IPS-18a (cell line): ENCODE measurements around the gene VPS41.

Experiments used
- H3K27ac ChIP-seq: one replicate; pipeline ENCODE4 v1.5.1; 2013; ENCODE audit warnings: low read length
- H3K27me3 ChIP-seq: one replicate; pipeline ENCODE4 v1.6.1; 2013; ENCODE audit warnings: mild to moderate bottlenecking, low read length; ENCODE audit not compliant: control insufficient read depth, insufficient read depth
- H3K36me3 ChIP-seq: one replicate; pipeline ENCODE4 v1.6.1; 2013; ENCODE audit warnings: low read depth, low read length; ENCODE audit not compliant: control insufficient read depth
- H3K4me1 ChIP-seq: one replicate; pipeline ENCODE4 v1.6.1; 2013; ENCODE audit warnings: low read depth, low read length; ENCODE audit not compliant: control insufficient read depth
- H3K4me3 ChIP-seq: one replicate; pipeline ENCODE4 v1.5.1; 2013; ENCODE audit warnings: low read length
- H3K9ac ChIP-seq: one replicate; pipeline ENCODE4 v1.6.1; 2013; ENCODE audit warnings: mild to moderate bottlenecking, low read length, moderate library complexity
- H3K9me3 ChIP-seq: one replicate; pipeline ENCODE4 v1.6.1; 2013; ENCODE audit warnings: low read depth, low read length; ENCODE audit not compliant: control insufficient read depth

VPS41 gene

GRCh38 chr7:38716397-38716796 lies 192.6 kb downstream of the VPS41 start:
- Histone ChIP-seq H3K27ac (no peak overlapping the region), H3K27me3 (no peaks in the 10 kb centered on the region), H3K9ac (no peak overlapping the region), H3K36me3 (peaks cover 3% of the 10 kb centered on the region), H3K4me3 (no peak overlapping the region), H3K9me3 (no peaks in the 10 kb centered on the region), H3K4me1 (no peaks in the 10 kb centered on the region)

GRCh38 chr7:38709123-38709522 lies 199.9 kb downstream of the VPS41 start:
- H3K4me1 ChIP-seq: no peaks in the 10 kb centered on the region
- H3K4me3 ChIP-seq: no peak overlapping the region

GRCh38 chr7:38704751-38705150 lies 204.2 kb downstream of the VPS41 start:
- Histone ChIP-seq H3K9me3 (no peaks in the 10 kb centered on the region), H3K36me3 (no peaks in the 10 kb centered on the region), H3K9ac (no peak overlapping the region), H3K27me3 (no peaks in the 10 kb centered on the region), H3K4me3 (no peak overlapping the region), H3K4me1 (no peaks in the 10 kb centered on the region), H3K27ac (no peak overlapping the region)

More at GRCh38 chr7:38709123-38709522, 199.9 kb downstream of the VPS41 start:
- no peaks in the 10 kb centered on the region for H3K27me3 ChIP-seq
- no peaks in the 10 kb centered on the region for H3K36me3 ChIP-seq
- H3K27ac ChIP-seq: no peak overlapping the region
- no peaks in the 10 kb centered on the region for H3K9me3 ChIP-seq
- H3K9ac ChIP-seq: no peak overlapping the region

- H3K27me3 ChIP-seq: no peaks in the 10 kb centered on the region
- H3K9ac ChIP-seq: no peak overlapping the region
- no peaks in the 10 kb centered on the region for H3K4me1 ChIP-seq
- no peaks in the 10 kb centered on the region for H3K36me3 ChIP-seq
- H3K4me3 ChIP-seq: no peak overlapping the region
- no peak overlapping the region for H3K27ac ChIP-seq
- H3K9me3 ChIP-seq: no peaks in the 10 kb centered on the region
Observed at GRCh38 chr7:38704041-38704547, 204.9 kb downstream of the VPS41 start.

- H3K36me3 ChIP-seq: no peaks in the 10 kb centered on the region
- no peaks in the 10 kb centered on the region for H3K27me3 ChIP-seq
- no peak overlapping the region for H3K9ac ChIP-seq
- H3K4me1 ChIP-seq: no peaks in the 10 kb centered on the region
- H3K9me3 ChIP-seq: no peaks in the 10 kb centered on the region
- no peak overlapping the region for H3K4me3 ChIP-seq
- H3K27ac ChIP-seq: no peak overlapping the region
Observed at GRCh38 chr7:38703093-38703492, 205.9 kb downstream of the VPS41 start.

GRCh38 chr7:38702002-38702535 lies 206.9 kb downstream of the VPS41 start:
- Histone ChIP-seq H3K27me3 (no peaks in the 10 kb centered on the region), H3K27ac (no peak overlapping the region), H3K4me1 (no peaks in the 10 kb centered on the region), H3K9me3 (no peaks in the 10 kb centered on the region), H3K4me3 (no peak overlapping the region), H3K36me3 (no peaks in the 10 kb centered on the region), H3K9ac (no peak overlapping the region)

- Histone ChIP-seq H3K36me3 (no peaks in the 10 kb centered on the region), H3K27me3 (no peaks in the 10 kb centered on the region), H3K9me3 (no peaks in the 10 kb centered on the region), H3K27ac (no peak overlapping the region), H3K4me3 (no peak overlapping the region), H3K9ac (no peak overlapping the region), H3K4me1 (no peaks in the 10 kb centered on the region)
Observed at GRCh38 chr7:38700116-38700515, 208.9 kb downstream of the VPS41 start.

GRCh38 chr7:38699471-38699870 lies 209.5 kb downstream of the VPS41 start:
- Histone ChIP-seq H3K4me1 (no peaks in the 10 kb centered on the region), H3K27ac (no peak overlapping the region), H3K9ac (no peak overlapping the region), H3K4me3 (no peak overlapping the region), H3K27me3 (no peaks in the 10 kb centered on the region), H3K9me3 (no peaks in the 10 kb centered on the region), H3K36me3 (no peaks in the 10 kb centered on the region)

- H3K9ac ChIP-seq: no peak overlapping the region
- no peak overlapping the region for H3K27ac ChIP-seq
- H3K27me3 ChIP-seq: no peaks in the 10 kb centered on the region
- no peaks in the 10 kb centered on the region for H3K9me3 ChIP-seq
- no peaks in the 10 kb centered on the region for H3K36me3 ChIP-seq
- no peak overlapping the region for H3K4me3 ChIP-seq
- no peaks in the 10 kb centered on the region for H3K4me1 ChIP-seq
Observed at GRCh38 chr7:38694326-38694725, 214.7 kb downstream of the VPS41 start.

- Histone ChIP-seq H3K9me3 (no peaks in the 10 kb centered on the region), H3K9ac (no peak overlapping the region), H3K27me3 (no peaks in the 10 kb centered on the region), H3K27ac (no peak overlapping the region), H3K4me3 (no peak overlapping the region), H3K36me3 (no peaks in the 10 kb centered on the region), H3K4me1 (peaks cover 3% of the 10 kb centered on the region)
Observed at GRCh38 chr7:38686888-38687287, 222.1 kb downstream of the VPS41 start.

GRCh38 chr7:38685851-38686250 lies 223.1 kb downstream of the VPS41 start:
- Histone ChIP-seq H3K27me3 (no peaks in the 10 kb centered on the region), H3K4me3 (no peak overlapping the region), H3K4me1 (peaks cover 5% of the 10 kb centered on the region), H3K27ac (no peak overlapping the region), H3K36me3 (no peaks in the 10 kb centered on the region), H3K9me3 (no peaks in the 10 kb centered on the region), H3K9ac (no peak overlapping the region)

GRCh38 chr7:38682606-38683005 lies 226.4 kb downstream of the VPS41 start:
- H3K36me3 ChIP-seq: no peaks in the 10 kb centered on the region
- no peaks in the 10 kb centered on the region for H3K9me3 ChIP-seq
- H3K9ac ChIP-seq: no peak overlapping the region
- peaks cover 5% of the 10 kb centered on the region for H3K4me1 ChIP-seq
- H3K27me3 ChIP-seq: no peaks in the 10 kb centered on the region
- H3K27ac ChIP-seq: no peak overlapping the region
- no peak overlapping the region for H3K4me3 ChIP-seq
